GM23338 (cell line): Measurements from ENCODE around the gene BICRAL. TPM values are rescaled to one million over a fixed set of nuclear protein-coding genes. Genes with fewer than 3 reads are reported as not detected.

ENCODE experiments used
- ATAC-seq: fragments of 200-7000 bp; cut with Tn5 transposase; 3 replicates; pipeline ENCODE4 v1.9.1; 2020
- DNase-seq: peaks from one replicate; pipeline ENCODE4 v3.0.0-alpha.2; 2015; ENCODE audit warnings: low spot score
- H2AFZ ChIP-seq: fragments of 200-600 bp; sonication (generic); 2 replicates; pipeline ENCODE4 v1.8.0; 2016; ENCODE audit warnings: antibody characterized with exemption, mild to moderate bottlenecking, moderate library complexity
- H3F3A ChIP-seq: fragments of 200-600 bp; sonication (generic); replicated peaks from 2 replicates; pipeline ENCODE4 v1.8.0; 2017; ENCODE audit warnings: antibody characterized with exemption, mixed run types, low read depth
- H3K27ac ChIP-seq: fragments of 200-600 bp; sonication (generic); 2 replicates; pipeline ENCODE4 v1.6.1; 2016; ENCODE audit warnings: low read depth
- H3K27me3 ChIP-seq: fragments of 200-600 bp; sonication (generic); 2 replicates; pipeline ENCODE4 v1.8.0; 2016; ENCODE audit warnings: mild to moderate bottlenecking, mixed run types, moderate library complexity; ENCODE audit not compliant: insufficient read depth
- H3K36me3 ChIP-seq: fragments of 200-600 bp; sonication (generic); 2 replicates; pipeline ENCODE4 v1.8.0; 2016; ENCODE audit warnings: mild to moderate bottlenecking; ENCODE audit not compliant: insufficient read depth
- H3K4me1 ChIP-seq: fragments of 200-600 bp; sonication (generic); 2 replicates; pipeline ENCODE4 v1.8.0; 2016; ENCODE audit warnings: mild to moderate bottlenecking, moderate library complexity; ENCODE audit not compliant: insufficient read depth
- H3K4me2 ChIP-seq: fragments of 200-600 bp; sonication (generic); 2 replicates; pipeline ENCODE4 v1.7.1; 2017; ENCODE audit warnings: mixed run types
- H3K4me3 ChIP-seq: fragments of 200-600 bp; sonication (generic); 2 replicates; pipeline ENCODE4 v1.6.1; 2016; ENCODE audit warnings: mixed run types
- H3K79me2 ChIP-seq: fragments of 200-600 bp; sonication (generic); replicated peaks from 2 replicates; pipeline ENCODE4 v1.8.0; 2017; ENCODE audit warnings: mild to moderate bottlenecking; ENCODE audit not compliant: insufficient read depth
- H3K9me2 ChIP-seq: fragments of 200-600 bp; sonication (generic); 2 replicates; pipeline ENCODE4 v1.8.0; 2017; ENCODE audit not compliant: insufficient read depth
- H4K20me1 ChIP-seq: fragments of 200-600 bp; sonication (generic); replicated peaks from 2 replicates; pipeline ENCODE4 v1.8.0; 2017; ENCODE audit warnings: mild to moderate bottlenecking; ENCODE audit not compliant: insufficient read depth
- H3K27ac Mint-ChIP-seq: 2 replicates; pipeline ENCODE4 v1.8.0; 2020; ENCODE audit warnings: inconsistent platforms, mild to moderate bottlenecking, moderate library complexity, mixed read lengths
- H3K27me3 Mint-ChIP-seq: 3 replicates; pipeline ENCODE4 v1.8.0; 2022; ENCODE audit warnings: low read depth, mild to moderate bottlenecking, moderate library complexity, mixed read lengths, inconsistent platforms; ENCODE audit not compliant: insufficient read depth, poor library complexity
- H3K36me3 Mint-ChIP-seq: 3 replicates; pipeline ENCODE4 v1.8.0; 2021; ENCODE audit warnings: low read depth, mild to moderate bottlenecking, inconsistent platforms, moderate library complexity, mixed read lengths
- H3K4me1 Mint-ChIP-seq: 3 replicates; pipeline ENCODE4 v1.8.0; 2020; ENCODE audit warnings: mild to moderate bottlenecking, inconsistent platforms, mixed read lengths
- H3K4me3 Mint-ChIP-seq: 3 replicates; pipeline ENCODE4 v1.8.0; 2021; ENCODE audit warnings: moderate library complexity, mild to moderate bottlenecking, inconsistent platforms, mixed read lengths
- H3K9me3 Mint-ChIP-seq: 3 replicates; pipeline ENCODE4 v1.8.0; 2020; ENCODE audit warnings: moderate library complexity, mild to moderate bottlenecking, inconsistent platforms, mixed read lengths
- CREB1 ChIP-seq: fragments of 250-450 bp; sonication (Bioruptor Pico); IDR thresholded peaks from 2 replicates; pipeline ENCODE4 v1.5.0; 2020; ENCODE audit warnings: low read depth, mild to moderate bottlenecking, moderate library complexity
- EZH2 ChIP-seq: fragments of 200-600 bp; sonication (generic); IDR thresholded peaks from one replicate; pipeline ENCODE4 v1.8.0; 2017; ENCODE audit warnings: antibody characterized with exemption, mild to moderate bottlenecking, low read depth; ENCODE audit not compliant: unreplicated experiment
- JUNB ChIP-seq: IDR thresholded peaks from one replicate; pipeline ENCODE4 v1.6.1; 2016; ENCODE audit warnings: antibody characterized with exemption; ENCODE audit not compliant: unreplicated experiment
- POLR2AphosphoS5 ChIP-seq: IDR thresholded peaks from 2 replicates; pipeline ENCODE4 v1.6.1; 2016; ENCODE audit warnings: antibody characterized with exemption, low read depth
- polyA plus RNA-seq: library from polyadenylated mRNA; unstranded; fragments of >200 nt; fragmentation: Nextera tagmentation; extraction: Ambion mirVana; gene quantifications from 2 replicates; pipeline ENCODE4 v1.2.1, GENCODE V29; 2016
- total RNA-seq: library from RNA; depleted of rRNA; stranded (reverse); fragments of >200 nt; shearing (Covaris generic); gene quantifications from 2 replicates; pipeline ENCODE4 v1.2.3, GENCODE V29; 2014
- TF ChIP-seq, protein P1 (sequence below): fragments of 250-450 bp; sonication (Bioruptor Pico); IDR thresholded peaks from 2 replicates; pipeline ENCODE4 v1.5.0; 2020; ENCODE audit warnings: mild to moderate bottlenecking, moderate library complexity
- TF ChIP-seq, protein P2 (sequence below), 2 experiments: fragments of 200-600 bp in 1 of 2; sonication (generic) in 1 of 2; conservative IDR thresholded peaks; 2 replicates each; pipeline versions ENCODE4 v1.5.1 to v1.6.1; 2016 to 2017; ENCODE audit warnings: antibody characterized with exemption in 2 of 2, low read depth in 2 of 2, mild to moderate bottlenecking in 2 of 2, moderate library complexity in 1 of 2

Gene BICRAL
- total and polyA plus RNA-seq, 2 experiments from 2014 or later, result 3.4 to 11.7 TPM

DNA sequence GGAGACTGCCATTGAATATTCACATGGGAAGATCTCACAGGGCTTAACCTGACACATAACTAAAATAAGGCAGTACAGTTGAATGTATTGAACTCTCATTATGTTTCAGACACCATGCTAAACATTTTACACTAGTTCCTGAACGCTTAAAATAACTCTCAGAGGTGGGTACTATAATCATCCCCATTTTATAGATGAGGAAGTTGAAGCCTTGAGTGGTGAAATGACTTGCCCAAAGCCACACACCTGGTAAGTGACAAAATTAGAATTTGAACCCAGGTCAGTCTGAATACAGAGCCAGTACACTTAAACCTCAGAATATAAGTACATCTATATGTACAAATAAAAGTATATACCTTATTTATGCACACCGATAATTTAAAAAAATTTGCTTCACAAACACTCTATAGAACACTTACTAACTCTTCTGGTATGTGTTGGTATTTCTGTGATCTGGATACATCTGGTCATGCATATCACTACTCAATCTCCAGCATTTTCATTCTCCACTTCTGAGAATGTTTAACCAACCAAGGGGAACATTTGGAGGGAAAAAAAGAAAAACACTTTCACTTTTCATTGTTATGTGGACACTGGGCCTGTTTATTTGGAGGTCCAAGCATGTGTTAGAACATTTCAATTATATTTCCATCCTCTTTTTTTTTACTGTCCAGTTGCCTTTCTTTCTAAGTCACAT lies 4.6 kb upstream of the BICRAL start (continued):
- TF ChIP-seq, protein P1, sequence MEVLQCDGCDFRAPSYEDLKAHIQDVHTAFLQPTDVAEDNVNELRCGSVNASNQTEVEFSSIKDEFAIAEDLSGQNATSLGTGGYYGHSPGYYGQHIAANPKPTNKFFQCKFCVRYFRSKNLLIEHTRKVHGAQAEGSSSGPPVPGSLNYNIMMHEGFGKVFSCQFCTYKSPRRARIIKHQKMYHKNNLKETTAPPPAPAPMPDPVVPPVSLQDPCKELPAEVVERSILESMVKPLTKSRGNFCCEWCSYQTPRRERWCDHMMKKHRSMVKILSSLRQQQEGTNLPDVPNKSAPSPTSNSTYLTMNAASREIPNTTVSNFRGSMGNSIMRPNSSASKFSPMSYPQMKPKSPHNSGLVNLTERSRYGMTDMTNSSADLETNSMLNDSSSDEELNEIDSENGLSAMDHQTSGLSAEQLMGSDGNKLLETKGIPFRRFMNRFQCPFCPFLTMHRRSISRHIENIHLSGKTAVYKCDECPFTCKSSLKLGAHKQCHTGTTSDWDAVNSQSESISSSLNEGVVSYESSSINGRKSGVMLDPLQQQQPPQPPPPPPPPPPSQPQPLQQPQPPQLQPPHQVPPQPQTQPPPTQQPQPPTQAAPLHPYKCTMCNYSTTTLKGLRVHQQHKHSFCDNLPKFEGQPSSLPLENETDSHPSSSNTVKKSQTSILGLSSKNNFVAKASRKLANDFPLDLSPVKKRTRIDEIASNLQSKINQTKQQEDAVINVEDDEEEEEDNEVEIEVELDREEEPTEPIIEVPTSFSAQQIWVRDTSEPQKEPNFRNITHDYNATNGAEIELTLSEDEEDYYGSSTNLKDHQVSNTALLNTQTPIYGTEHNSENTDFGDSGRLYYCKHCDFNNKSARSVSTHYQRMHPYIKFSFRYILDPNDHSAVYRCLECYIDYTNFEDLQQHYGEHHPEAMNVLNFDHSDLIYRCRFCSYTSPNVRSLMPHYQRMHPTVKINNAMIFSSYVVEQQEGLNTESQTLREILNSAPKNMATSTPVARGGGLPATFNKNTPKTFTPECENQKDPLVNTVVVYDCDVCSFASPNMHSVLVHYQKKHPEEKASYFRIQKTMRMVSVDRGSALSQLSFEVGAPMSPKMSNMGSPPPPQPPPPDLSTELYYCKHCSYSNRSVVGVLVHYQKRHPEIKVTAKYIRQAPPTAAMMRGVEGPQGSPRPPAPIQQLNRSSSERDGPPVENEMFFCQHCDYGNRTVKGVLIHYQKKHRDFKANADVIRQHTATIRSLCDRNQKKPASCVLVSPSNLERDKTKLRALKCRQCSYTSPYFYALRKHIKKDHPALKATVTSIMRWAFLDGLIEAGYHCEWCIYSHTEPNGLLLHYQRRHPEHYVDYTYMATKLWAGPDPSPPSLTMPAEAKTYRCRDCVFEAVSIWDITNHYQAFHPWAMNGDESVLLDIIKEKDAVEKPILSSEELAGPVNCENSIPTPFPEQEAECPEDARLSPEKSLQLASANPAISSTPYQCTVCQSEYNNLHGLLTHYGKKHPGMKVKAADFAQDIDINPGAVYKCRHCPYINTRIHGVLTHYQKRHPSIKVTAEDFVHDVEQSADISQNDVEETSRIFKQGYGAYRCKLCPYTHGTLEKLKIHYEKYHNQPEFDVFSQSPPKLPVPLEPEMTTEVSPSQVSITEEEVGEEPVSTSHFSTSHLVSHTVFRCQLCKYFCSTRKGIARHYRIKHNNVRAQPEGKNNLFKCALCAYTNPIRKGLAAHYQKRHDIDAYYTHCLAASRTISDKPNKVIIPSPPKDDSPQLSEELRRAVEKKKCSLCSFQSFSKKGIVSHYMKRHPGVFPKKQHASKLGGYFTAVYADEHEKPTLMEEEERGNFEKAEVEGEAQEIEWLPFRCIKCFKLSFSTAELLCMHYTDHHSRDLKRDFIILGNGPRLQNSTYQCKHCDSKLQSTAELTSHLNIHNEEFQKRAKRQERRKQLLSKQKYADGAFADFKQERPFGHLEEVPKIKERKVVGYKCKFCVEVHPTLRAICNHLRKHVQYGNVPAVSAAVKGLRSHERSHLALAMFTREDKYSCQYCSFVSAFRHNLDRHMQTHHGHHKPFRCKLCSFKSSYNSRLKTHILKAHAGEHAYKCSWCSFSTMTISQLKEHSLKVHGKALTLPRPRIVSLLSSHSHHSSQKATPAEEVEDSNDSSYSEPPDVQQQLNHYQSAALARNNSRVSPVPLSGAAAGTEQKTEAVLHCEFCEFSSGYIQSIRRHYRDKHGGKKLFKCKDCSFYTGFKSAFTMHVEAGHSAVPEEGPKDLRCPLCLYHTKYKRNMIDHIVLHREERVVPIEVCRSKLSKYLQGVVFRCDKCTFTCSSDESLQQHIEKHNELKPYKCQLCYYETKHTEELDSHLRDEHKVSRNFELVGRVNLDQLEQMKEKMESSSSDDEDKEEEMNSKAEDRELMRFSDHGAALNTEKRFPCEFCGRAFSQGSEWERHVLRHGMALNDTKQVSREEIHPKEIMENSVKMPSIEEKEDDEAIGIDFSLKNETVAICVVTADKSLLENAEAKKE (CRISPR knock-in tag), result no peak
- TF ChIP-seq CREB1 (CRISPR knock-in tag) (no peak), EZH2 (no peak), POLR2AphosphoS5 (no peak)
- TF ChIP-seq, protein P2, sequence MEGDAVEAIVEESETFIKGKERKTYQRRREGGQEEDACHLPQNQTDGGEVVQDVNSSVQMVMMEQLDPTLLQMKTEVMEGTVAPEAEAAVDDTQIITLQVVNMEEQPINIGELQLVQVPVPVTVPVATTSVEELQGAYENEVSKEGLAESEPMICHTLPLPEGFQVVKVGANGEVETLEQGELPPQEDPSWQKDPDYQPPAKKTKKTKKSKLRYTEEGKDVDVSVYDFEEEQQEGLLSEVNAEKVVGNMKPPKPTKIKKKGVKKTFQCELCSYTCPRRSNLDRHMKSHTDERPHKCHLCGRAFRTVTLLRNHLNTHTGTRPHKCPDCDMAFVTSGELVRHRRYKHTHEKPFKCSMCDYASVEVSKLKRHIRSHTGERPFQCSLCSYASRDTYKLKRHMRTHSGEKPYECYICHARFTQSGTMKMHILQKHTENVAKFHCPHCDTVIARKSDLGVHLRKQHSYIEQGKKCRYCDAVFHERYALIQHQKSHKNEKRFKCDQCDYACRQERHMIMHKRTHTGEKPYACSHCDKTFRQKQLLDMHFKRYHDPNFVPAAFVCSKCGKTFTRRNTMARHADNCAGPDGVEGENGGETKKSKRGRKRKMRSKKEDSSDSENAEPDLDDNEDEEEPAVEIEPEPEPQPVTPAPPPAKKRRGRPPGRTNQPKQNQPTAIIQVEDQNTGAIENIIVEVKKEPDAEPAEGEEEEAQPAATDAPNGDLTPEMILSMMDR (conservative IDR thresholded peaks at IDR 0.05; ENCODE audit: low read depth in 2 of 2), result no peak

DNA sequence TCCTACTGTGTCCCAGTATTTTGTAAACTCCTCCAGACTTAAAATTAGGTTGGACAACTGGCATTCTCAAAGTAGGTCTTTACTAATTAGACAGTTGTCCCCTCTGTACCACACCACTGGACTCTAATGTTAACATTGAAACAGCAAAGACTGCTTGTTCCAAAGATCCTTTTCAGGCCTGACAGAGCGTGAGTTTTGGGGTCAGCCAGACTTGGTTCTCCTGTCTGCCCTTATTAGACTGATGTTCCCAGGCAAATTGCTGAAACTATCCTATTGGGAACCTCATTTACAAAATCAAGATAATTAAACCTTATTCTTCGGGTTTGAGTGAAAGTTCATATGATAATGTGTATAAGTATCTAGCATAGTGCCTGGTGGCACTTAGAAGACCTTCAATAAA lies 3.7 kb upstream of the BICRAL start:
- no peak overlapping the region for H3K4me2 ChIP-seq
- Mint-ChIP-seq H3K36me3 (no peaks in the 10 kb centered on the region), H3K4me3 (no peak overlapping the region; the same call in 2 of the 3 replicates), H3K9me3 (no peaks in the 10 kb centered on the region; the same call in 2 of the 3 replicates), H3K27me3 (peaks cover 25% of the 10 kb centered on the region), H3K27ac (no peak overlapping the region), H3K4me1 (peaks cover 33% of the 10 kb centered on the region)
- no peaks in the 10 kb centered on the region; the same call in 1 of the 2 replicates for H3K4me1 ChIP-seq
- DNase-seq, result no peak
- no peak overlapping the region for H3K4me3 ChIP-seq
- no peak overlapping the region for H2AFZ ChIP-seq
- H3K79me2 ChIP-seq, result peaks cover 4% of the 10 kb centered on the region; the same call in 1 of the 2 replicates
- no peaks in the 10 kb centered on the region for H4K20me1 ChIP-seq
- H3K9me2 ChIP-seq, result no peaks in the 10 kb centered on the region
- no peaks in the 10 kb centered on the region for H3K36me3 ChIP-seq
- H3K27me3 ChIP-seq, result no peaks in the 10 kb centered on the region
- no peak for ATAC-seq
- H3K27ac ChIP-seq, result 0 out of 2 replicates have a peak overlapping the region, but pooled peaks have one; percentile 56
- H3F3A ChIP-seq, result 0 out of 2 replicates have a peak, but pooled peaks cover 9% of the 10 kb centered on the region
- TF ChIP-seq JUNB (no peak), EZH2 (no peak)
- TF ChIP-seq, protein P1 (CRISPR knock-in tag), result no peak
